ENCODE results near the gene HELB.

DNA sequence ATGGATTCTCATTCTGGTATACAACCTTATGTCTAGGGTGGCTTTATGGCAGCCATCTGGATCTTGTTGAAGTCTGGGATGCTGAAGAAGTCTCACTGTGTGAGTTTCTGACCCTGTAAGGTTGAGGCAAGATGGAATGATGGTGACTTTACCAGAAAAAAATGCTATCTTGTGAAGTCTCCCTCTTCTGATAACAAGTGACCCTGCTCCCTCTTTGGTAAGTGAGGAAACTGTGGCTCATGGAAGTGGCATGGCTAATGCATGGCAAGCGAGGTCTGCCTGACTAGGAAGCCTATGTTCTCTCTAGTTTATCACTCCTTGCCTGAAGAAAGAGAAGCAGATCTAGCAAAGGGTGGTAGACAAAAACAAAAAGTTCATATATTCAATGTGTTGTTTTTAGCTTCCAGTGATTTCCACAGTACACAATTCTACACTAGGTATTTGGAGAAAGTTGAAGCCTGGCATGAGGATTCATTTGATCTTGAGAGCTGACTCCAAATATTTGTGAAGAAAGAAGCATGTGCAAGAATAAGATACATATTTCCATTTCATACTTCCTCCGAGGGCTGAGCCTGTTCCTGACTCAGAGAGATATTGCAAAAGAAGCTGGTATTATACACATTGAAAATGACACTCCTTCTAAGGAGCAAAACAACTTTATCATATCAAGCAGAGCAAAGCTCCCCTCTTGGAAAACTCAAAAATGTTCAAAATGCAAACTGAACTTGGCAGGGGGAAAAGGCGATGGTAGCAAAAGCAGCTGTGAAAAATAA lies 63.6 kb downstream of the HELB start:
- TF ChIP-seq GATA2 (IDR thresholded peaks at IDR 0.05; ENCODE audit: low read depth, low read length) (no peak), GATA3 (IDR thresholded peaks at IDR 0.05; ENCODE audit: low read depth, low read length) (no peak)
